Hindlimb muscle (tissue), 1 donor: ENCODE results near the gene AATK. TPM values are rescaled to one million over a fixed set of nuclear protein-coding genes. Genes with fewer than 3 reads are reported as not detected.
A peak's percentile ranks its signal among the peaks of the same experiment; 100 is the strongest.
"Not testable (repeated sequence)": the region's sequence is repeated elsewhere in the genome, so short reads cannot be mapped to it uniquely, and the experiment has no call there.

Source experiments
- DNase-seq: peaks from one replicate; pipeline ENCODE4 v3.0.0-alpha.2; 2013
- polyA plus RNA-seq: library from polyadenylated mRNA; unstranded; fragments of 120-200 nt; gene quantifications from one replicate; pipeline ENCODE4 v1.2.1, GENCODE V29; 2013; ENCODE audit not compliant: insufficient read length

AATK gene
- polyA plus RNA-seq, 1 donor = 11.3 TPM

DNA sequence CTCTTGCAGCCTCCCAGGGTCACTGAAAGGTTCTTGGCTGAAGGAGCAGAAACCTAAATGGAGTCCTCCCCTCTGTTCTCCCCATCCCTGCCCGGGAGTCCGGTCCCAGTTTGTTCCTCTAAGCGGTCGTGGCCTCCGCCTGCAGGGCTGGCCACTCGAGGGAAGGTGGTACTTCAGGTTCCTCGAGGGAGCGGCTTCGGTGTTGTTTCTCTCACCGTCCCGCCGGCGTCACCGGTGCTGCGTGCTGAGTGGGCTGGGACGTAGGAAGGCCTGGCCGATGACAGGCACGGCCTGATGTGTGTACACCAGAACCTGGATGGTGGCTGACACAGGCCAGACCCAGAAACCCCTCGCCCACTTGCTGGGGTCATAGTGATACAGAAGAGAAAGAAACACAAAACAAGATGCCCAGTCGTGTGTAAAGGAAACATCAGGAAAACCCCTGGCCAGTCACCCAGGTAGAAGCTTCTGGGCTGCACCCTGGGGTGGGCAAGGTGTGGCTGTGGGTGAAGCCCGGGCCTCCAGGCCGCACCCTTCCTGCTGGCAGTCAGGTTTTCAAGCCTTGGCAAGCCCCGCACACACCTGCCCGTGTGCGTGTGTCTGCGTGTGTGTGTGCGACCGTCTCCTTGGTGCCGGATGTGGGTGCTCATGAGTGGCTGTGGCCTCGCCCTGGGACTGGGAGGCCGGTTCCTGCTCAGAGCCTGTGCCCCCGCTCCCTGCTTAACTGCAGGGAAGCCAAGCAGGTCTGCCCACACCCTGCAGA, 79.1 kb downstream of the AATK start:
- no peak for DNase-seq

DNA sequence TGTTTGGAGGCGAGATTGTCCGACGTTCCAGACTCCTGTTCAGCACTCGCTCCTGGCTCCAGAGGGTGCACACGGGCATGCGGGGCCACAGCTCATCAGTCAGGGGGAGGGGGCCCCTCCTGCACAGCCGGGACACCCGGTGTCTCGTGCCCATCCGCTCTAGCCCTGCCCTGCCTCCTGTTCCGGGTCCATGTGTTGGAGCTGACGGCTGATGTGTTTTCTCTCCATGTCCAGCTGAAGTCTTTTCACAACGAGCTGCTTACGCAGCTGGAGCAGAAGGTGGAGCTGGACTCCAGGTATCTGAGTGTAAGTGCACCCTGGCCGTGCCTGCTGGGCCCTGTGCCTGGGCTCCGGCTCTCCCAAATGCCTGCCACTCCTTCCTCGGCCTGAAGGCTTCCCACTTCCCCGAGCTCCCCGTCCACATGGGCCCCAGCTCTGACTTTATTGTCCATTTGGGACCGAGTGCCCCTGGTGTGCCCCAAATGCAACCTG, 80.6 kb downstream of the AATK start:
- DNase-seq = no peak

DNA sequence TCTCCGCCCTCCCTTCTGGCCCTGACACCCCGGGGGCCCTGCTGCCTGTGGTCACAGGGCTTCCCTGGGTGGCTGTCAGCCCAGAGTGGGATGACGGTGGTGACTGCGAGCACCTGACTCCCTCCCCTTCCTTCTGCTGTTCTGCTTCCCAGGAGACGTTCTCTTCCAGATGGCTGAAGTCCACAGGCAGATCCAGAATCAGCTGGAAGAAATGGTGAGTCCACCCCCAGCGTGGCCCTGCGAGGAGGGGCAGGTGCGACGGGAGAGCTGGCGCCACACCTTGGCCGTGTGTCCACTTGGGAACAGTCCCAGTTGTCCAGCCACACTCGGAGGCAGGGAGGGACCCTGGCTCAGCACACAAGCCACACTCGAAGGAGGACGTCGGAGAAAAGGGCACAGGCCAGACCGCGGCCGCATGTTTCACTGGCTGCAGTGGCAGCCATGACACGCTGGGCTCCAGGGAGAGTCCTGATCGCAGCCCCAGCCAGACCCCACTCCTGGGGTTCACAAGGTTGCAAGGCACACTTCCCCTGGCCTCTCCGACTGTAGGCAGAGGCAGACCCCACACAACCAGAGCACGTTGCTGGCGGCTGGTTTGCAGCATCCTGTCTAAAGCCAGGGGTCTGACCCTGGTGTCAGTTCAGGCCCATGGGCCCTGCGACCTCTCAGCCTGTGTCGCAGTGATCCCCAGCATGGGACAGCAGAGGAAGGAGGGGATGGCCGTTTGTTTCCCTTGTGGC, 81.2 kb downstream of the AATK start:
- DNase-seq = peak; percentile 60

DNA sequence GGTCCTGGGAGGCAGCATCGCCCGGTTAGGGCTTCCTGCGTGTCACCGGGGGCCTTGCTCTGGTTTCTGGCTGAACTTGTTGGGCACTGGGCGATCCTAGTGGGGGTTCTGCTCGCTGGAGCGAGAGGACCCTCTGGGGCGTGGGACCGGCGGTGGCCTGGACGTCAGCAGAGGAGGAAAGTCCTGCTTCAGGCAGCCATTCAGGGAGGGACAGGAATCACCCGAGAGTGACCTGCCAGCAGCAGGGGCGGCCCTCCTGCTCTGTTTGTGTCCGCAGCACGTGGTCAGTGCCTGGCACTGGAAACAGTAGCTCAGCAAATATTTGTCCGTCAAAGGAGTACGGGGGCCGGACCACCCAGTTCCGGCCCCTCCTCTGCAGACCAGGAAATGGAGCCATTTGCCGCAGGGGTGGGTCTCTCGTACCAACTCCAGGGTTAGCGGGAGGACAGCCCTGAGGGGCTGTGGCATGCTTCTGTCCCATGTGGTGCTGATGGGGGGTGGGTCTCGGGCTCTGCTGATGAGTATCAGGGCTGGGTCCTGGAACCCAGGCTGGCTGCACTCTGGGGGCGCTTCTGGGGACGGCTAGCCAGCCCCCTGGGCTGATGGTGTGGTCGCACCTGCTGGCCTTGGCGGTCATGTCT, 82.8 kb downstream of the AATK start:
- no peak for DNase-seq

DNA sequence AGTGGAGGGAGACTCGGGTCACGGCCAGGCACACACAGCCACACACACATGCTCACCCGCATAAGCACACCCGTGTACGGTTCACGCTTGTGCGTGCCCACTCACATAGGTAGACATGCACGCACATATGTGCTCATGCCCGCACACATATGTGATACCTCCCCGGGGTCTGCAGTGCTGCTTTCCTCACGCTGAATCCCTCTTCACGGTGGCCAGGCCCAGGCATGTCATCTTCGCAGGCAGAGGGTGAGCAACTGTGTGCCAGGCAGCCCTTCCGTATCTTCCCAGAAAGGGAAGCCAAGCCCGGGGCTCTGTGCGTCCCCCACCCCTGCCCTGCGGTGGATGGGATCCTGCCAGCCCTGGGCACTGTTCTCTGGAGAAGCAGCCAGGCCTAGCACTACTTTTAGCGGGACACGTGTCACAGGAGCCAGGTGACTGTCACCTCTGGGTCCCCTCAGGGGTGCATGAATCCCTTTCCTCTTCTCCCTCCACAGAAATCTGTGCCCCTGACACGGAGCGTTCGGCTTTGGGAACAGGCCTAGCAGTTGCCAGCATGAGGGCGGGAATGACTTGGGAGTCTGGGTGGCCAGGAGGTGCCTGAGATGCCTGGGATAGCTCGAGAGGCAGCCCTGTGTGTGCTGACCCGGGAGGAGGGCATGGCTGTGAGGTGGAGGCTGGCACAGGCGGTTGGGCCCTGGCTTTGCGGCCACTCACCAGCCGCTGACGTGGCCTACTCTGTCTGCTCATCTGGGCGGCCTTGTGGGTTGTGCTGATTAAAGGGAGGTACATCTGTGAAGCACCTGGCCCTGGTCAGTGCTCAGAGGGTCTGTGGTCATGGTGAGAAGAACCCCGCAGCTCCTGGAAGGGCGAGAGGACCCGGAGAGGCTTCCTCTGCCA, 83.6 kb downstream of the AATK start:
- no peak for DNase-seq

DNA sequence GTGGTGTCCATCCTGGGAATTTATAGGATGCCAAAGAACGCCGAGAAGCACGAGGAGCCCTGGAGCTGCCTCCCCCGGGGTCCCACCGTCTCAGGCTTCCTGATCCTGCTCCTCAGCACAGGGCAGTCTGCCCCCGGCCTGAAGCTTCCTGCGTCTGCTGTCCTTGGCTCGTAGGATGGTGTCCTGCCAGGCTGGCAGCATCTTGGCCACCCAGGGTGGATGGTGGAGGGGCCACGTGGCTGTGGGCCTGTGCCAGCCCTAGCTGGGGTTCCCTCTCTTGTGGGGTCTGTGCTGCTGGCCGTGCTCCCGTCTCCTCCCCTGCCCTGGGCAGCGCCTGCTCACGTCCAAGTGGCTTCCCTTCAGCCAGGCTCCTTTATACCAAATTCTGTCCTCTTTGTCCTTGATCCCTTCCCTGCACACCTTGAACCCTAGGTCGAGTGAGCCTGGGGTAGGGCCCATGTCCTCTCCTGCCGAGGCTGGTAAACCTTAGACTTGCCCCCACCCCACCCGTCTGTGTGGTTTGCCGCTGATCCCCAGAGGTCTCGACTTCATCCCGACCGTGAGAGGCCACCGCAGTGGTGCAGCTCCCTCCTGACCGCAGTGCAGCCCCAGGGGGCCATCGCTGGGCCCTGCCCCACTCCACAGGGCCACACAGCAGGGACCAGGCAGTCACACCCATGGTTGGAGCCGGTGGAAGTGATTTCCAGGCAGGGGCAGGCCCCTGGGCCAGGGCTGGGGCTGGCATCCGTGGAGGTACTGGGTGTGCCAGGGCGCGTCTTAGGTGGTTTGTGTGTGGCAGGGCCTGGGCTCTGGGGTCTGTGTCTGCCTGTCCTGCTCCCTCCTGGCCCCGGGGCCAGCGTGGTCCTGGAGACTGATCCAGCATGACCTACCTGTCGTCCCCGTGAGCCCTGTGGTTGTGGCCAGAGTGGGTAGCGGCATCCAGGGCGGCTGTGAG, 84.5 kb downstream of the AATK start:
- no peak for DNase-seq

DNA sequence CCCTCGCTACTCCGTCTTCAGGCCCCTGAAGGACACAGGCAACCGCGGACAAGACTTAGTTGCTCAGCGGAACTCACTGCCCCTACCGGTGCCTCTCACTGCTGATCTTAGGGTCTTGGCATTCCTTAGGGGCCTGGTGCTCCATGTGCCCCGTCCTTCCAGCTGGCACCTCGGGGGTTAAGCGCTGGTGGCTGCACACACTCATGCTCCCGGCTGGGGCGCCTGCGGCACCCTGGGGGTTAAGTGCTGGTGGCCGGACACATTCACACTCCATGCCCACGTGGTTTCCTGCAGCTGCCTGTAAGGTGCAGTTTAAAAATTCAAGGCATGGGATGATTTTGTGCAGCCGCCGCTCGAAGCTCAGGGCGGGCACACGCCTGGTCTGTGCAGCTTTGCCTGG, 86.0 kb downstream of the AATK start:
- no peak for DNase-seq

DNA sequence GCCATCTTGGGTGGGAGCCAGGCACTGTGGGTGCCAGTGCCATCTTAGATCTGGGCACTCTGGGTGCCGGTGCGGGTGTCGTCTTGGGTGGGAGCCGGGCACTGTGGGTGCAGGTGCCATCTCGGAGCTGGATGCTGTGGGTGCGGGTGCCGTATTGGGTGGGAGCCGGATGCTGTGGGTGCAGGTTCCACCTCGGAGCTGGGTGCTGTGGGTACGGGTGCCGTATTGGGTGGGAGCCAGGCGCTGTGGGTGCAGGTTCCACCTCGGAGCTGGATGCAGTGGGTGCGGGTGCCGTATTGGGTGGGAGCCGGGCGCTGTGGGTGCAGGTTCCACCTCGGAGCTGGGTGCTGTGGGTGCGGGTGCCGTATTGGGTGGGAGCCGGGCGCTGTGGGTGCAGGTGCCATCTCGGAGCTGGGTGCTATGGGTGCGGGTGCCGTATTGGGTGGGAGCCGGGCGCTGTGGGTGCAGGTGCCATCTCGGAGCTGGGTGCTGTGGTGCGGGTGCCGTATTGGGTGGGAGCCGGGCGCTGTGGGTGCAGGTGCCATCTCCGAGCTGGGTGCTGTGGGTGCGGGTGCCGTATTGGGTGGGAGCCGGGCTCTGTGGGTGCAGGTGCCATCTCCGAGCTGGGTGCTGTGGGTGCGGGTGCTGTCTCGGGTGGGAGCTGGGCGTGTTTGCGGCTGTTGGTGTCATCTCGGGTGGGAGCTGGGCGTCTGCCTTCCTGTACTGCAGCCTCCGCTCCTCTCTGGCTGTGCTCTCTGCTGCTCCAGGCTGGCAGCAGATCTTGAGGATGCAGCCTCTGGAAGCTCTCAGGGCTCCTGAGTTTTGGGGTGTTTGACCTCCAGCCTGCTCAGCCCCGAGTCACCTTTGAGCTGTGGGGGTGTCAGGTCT, 87.8 kb downstream of the AATK start:
- not testable (repeated sequence) for DNase-seq

DNA sequence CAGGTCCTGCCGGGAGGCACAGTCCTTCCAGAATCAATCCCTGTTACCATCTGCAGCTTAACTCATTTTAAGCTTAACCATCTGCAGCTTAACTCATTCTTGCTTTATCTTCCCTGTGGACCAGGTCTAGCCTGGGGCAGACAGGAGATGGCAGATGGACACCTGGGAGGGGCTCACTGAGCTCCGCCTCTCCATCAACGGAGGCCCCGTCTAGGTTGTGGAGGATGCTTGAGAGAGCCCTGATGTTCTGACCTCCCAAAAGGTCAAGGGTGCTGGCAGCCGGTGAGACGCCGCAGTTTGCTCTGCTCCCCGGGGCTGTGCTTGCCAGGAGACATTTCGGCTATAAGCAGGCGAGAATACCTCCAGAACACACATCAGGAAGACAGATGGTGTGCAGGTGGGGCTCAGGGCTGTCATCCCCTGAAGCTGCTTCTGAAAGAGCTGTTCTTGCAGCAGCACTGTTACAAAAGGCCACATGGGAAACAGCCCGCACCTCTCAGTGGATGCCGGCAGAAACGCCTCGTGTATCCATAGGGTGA, 89.8 kb downstream of the AATK start:
- DNase-seq = no peak

DNA sequence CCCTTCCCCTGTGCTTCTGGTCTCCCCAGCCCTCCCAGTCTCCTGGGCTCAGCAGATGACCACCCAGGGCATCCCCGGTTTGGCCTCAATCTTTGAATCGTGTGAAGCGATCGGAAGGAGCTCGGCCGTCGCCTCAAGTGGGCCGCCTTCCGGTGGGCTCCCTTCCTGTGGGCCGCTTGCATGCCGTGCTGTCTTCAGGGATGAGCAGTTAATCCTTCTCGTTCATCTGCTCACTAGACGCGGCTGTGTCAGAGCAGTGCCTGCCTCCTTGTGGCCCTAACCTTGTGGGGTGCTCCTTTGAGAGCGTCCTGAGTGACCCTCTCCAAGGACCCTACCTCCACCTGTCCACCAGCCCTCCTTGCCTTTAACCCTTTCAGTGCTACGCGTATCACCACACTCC, 90.7 kb downstream of the AATK start:
- no peak for DNase-seq

DNA sequence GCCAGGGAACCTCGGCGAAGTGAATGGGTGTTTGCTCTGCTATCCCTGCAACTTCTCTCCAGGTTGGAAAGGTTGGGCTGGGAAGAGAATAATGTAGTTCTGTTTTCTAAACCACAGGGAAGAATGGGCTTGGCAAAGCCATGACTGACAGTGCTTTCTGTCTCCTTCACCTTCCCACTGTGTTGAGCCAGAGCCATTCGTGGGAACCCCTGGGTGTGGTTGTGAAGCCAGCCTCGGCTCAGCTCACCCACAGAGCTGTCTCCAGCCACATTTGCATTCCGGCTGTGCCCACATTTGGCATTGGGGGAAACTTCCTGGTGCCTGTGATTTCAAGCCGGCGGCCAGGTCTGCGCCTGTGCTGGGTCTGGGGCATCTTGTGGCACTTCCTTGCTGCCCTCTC, 91.1 kb downstream of the AATK start:
- no peak for DNase-seq

DNA sequence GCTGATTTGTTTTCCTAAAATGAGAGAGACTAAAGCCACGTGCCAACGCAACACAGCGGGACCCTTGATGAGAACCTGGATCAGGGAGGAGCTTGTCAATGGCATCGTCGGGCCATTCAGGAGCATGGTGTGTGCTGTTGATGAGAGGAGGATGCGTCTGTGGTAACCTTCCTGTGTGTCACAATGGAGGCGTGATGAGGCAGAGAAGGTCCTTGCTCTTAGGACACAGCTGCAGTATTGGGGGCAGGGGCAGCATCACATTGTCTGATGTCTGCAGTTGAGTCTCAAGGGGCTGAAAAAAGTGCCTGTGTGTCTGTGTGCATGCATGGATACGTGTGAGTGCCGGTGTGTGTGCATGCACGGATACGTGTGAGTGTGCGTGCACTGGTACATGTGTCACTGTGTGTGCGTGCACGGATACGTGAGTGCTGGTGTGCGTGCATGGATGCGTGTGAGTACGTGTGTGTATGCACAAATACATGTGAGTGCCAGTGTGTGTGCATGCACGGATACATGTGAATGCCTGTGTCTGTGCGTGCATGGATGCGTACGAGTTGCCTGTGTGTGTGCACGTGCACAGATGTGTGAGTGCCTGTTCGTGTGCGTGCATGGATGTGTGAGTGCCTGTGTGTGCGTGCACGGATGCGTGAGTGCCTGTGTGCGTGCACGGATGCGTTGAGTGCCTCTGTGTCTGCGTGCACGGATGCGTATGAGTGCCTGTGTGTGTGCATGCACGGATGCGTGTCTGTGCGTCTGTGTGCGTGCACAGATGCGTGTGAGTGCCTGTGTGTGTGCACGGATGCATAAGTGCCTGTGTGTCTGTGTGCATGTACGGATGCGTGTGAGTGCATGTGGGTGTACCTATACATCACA, 91.8 kb downstream of the AATK start:
- DNase-seq = no peak

DNA sequence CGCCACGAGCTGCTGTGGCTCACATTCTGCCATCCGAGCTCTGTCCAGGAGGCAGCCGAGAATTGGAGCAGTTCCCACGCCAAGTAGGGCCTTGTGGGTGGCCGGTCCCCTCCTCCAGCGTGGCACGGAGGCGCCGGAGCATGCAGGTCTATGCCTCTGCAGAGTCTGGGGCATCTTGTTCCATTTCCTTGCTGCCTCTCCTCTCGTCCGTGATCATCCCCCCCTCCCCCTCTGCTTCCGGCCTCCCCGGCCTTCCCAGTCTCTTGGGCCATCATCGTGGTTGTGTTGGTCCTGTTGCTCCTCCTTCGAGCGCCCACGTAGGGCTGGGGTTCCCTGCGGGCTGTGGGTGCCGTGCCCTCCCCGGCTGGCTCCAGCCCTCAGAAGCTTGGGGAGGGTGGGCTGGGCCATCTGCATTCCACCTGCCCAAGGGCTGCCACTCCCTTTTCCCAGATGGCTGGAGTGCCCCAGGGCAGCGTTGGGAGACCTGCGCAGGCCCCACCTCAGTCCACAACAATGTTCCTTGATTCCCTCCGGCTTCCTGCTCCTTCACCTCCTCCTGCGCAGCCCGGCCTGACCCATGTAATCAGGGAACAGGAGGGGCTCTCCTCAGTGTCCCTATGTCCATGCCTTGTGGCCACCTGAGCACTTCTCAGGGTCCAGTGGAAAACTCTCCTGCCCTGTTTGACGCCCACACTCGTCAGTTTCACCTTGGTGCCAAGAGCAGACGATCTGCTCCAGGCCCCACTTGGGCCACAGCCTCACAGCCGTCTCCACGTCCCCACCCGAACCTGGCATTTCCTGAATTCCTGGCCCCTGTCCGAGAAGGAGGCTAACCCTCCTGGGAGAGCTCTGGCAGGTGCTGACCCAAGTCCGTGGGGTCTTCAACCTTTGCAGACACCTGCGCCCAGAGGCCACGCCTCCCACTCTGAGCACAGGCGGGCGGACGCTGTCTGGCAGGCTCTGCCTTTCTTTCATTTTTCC, 94.0 kb downstream of the AATK start:
- DNase-seq = no peak

DNA sequence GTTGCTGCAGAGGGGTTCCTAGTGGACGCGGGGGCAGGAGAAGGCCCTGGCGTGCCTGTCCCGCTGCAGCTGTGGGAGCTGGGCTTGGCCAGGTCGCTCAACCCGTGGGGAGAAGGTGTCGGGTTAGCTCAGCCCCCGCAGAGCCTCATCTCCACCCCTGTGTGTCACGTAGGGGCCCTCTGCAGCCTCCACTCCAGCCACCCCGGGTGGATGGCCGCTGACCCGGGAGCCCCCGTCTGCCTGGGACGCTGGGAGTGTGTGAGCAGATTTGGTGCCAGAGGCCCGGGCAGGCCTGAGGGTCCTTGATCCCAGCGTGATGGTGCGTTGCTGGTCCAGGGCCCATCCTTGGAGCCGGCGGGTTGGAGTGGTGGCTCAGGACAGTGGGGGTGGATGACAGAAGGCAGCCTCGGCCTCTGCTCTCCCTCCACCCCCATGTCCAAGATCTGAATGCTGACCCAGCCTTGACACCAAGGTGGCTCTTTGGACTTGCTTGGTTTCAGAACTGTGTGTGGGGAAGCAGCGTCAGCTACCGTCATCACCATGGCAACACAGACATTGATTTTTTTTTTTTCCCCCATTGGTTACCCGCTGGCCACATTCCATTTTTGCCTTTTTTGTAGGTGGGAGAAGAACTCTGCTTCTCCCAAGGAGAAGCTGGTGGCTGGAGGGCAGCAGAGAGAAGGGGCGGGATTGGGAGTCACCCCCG, 95.3 kb downstream of the AATK start:
- no peak for DNase-seq

DNA sequence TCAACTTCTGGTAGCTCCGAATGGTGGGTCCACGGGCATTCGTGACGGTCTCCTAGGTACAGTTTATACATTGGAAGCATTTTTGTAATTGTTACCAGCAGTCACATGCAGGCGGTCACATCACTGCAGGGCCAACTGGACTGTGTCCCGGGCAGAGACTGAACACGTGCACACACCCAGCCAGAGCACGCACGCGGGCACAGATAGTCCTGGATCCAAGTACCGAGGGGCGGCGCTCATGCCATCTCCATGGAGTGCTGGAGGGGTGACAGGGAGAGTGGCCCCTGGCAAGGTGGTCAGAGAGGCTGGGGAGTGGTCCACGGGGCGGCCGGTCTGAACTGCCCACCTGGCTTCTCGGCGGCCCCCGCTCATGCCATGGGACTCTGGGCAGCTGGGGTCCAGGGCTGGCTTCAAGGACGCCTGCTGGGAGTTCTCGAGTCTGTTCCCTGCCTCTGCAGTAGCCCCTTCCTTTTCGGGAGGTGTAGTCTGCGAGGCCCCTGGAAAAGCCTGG, 96.8 kb downstream of the AATK start:
- no peak for DNase-seq

DNA sequence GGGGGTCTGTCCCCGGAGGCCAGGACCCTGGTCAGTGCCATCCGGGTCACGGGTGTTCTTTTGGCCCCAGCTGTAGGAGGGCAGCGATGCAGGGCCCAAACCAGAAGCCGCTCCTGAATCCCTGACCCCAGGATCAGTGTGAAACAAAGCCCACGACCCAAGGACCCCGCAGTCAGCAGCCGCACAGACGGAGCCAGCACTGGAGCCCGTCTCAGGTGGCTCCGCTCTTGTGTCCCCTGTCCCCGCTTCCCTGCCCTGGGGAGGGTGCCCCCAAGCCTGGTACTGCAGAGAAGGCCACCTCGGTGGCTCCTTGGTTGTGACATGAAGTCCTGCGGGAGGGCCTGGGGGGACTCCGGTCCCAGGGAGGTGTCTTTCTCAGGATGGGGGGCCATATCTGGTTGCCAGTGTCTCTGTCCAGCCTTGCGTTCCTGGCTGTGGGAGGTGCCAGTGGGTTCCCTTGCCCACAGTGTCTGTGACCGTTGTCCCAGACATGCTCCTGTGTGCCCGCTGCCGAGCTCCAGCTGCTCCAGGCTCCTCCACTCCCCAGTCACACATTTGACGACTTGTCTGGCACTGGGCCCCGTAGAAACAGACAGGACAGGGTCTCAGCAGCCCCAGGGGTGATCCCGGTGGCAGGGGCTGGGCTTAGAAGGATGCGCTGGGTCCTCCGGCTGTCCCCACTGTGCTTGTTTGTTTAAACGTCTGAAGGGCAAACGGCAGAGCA, 97.4 kb downstream of the AATK start:
- no peak for DNase-seq
